Activated CD4-positive, CD25-positive, alpha-beta regulatory T cell treated with anti-CD3 and anti-CD28 coated beads, Interleukin-2, amount 50 U/mL, for 72 hours (primary cell): ENCODE measurements around the gene SLC39A6.
A peak's percentile ranks its signal among the peaks of the same experiment; 100 is the strongest.
"Not testable (repeated sequence)": the region's sequence is repeated elsewhere in the genome, so short reads cannot be mapped to it uniquely, and the experiment has no call there.

Experiments
- DNase-seq: peaks from one replicate; pipeline ENCODE4 v3.0.0; 2021

The SLC39A6 gene, protein sequence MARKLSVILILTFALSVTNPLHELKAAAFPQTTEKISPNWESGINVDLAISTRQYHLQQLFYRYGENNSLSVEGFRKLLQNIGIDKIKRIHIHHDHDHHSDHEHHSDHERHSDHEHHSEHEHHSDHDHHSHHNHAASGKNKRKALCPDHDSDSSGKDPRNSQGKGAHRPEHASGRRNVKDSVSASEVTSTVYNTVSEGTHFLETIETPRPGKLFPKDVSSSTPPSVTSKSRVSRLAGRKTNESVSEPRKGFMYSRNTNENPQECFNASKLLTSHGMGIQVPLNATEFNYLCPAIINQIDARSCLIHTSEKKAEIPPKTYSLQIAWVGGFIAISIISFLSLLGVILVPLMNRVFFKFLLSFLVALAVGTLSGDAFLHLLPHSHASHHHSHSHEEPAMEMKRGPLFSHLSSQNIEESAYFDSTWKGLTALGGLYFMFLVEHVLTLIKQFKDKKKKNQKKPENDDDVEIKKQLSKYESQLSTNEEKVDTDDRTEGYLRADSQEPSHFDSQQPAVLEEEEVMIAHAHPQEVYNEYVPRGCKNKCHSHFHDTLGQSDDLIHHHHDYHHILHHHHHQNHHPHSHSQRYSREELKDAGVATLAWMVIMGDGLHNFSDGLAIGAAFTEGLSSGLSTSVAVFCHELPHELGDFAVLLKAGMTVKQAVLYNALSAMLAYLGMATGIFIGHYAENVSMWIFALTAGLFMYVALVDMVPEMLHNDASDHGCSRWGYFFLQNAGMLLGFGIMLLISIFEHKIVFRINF

GRCh38 chr18:36129300-36130038 lies at the start of gene SLC39A6, which contains the start of gene ELP2:
SLC39A6 (minus strand) TSS chr18:36129340; CDS start chr18:36127007, 2,333 bp downstream.
ELP2 (plus strand) TSS chr18:36129899; CDS start chr18:36129934, 35 bp downstream.
- DNase-seq, result peak; percentile 96

DNA sequence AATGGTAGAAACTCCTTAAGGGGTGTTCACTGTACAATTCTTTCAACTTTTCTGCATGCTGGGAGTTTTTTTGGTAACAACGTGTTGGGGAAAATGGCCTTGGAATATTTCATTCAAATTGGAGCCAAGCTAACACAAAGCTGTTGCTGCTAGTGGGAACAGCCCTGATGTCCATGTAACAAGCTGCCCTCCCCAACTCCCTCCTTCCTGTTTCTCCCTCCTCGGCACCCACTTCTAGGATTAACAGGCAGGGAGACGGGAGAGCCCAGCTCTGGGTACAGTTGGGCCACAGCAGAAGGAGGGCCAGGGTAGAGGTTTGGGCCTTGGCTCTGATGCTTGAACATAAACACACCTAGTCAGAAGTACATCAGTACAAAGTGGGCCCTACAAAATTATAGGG lies 48.8 kb upstream of the SLC39A6 start:
- no peak for DNase-seq

- no peak for DNase-seq
Measured at GRCh38 chr18:36176711-36177110, 47.6 kb upstream of the SLC39A6 start.

- DNase-seq, result no peak
Measured at GRCh38 chr18:36176177-36176584, 47.0 kb upstream of the SLC39A6 start.

DNA sequence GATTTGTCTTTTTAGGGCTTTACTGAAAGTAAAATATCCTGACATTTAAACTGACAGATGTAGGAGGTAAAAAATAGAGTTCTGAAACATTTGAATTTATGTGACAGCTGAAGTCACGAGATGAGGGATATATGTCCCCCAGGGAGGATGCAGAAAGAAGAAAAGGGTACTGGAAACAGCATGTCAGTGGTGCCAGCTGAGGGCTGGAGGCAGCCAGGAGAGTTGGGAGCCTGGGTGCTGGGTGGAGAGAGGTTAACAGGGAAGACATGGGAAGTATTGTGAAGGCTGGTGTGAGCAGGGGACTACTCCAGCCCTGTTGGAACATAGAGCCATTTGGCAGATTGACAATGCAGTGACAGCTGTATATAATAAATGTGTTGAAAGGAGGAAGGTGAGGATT lies 46.3 kb upstream of the SLC39A6 start:
- DNase-seq, result no peak

DNA sequence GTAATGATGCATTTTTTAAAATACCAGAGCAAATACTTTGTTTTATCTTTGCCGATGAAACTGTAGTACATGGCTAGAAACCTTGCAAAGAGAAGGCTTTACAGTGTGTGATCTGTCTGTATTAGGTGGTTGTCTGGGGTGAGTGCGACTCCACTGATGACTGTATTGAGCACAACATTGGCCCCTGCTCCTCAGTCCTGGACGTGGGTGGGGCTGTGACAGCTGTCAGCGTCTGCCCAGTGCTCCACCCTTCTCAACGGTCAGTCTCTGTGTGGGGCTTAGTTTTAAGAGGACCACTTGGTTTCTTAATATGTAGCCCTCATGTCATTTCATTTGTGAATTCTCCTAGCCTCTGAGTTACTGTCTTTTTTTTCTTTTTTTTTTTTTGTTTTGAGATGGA lies 40.8 kb upstream of the SLC39A6 start:
- DNase-seq, result no peak

GRCh38 chr18:36168296-36168695 lies 39.2 kb upstream of the SLC39A6 start:
- DNase-seq, result not testable (repeated sequence)

DNA sequence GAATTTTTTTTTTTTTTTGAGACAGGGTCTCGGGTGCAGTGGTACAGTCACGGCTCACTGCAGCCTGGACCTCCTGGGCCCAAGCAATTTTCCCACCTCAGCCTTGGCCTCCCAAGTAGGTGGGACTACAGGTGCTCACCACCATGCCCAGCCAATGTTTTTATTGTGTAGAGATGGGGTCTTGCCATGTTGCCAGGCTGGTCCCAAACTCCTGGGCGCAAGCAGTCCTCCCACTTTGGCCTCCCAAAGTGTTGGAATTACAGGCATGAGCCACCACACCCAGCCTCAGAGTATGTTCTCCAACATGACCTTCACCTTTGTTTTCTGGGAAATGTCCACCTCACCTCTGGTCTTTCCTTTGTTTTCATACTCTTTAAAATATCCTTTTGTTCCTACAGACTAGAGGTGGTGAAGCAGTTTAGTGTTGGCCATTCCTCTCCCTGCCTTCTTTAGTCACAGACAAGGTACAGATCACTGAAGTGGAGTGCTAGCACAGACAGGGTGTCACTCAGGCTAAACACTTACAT lies 38.6 kb upstream of the SLC39A6 start:
- DNase-seq, result no peak

- DNase-seq, result no peak
Measured at GRCh38 chr18:36162981-36163380, 33.8 kb upstream of the SLC39A6 start.

DNA sequence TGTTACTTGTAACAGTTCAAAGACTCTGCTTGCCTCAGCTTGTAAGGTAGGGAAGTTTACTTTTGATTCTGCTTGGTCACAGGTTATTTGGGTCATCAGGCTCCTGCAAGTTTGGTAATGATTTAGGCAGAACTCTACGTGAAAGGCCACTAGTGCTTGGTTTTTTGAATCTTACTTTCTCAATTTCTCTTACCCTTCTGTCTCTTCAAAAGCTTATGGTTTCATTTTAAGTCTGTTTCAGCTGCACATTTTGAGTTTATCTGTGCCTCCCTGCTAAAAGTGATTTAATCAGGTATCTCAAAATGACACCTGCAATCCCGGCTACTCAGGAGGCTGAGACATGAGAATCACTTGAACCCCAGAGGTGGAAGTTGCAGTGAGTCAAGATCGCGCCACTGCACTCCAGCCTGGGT lies 31.8 kb upstream of the SLC39A6 start:
- no peak for DNase-seq

GRCh38 chr18:36158266-36158867 lies 29.2 kb upstream of the SLC39A6 start:
- no peak for DNase-seq

- no peak for DNase-seq
Measured at GRCh38 chr18:36157441-36157840, 28.3 kb upstream of the SLC39A6 start.

DNA sequence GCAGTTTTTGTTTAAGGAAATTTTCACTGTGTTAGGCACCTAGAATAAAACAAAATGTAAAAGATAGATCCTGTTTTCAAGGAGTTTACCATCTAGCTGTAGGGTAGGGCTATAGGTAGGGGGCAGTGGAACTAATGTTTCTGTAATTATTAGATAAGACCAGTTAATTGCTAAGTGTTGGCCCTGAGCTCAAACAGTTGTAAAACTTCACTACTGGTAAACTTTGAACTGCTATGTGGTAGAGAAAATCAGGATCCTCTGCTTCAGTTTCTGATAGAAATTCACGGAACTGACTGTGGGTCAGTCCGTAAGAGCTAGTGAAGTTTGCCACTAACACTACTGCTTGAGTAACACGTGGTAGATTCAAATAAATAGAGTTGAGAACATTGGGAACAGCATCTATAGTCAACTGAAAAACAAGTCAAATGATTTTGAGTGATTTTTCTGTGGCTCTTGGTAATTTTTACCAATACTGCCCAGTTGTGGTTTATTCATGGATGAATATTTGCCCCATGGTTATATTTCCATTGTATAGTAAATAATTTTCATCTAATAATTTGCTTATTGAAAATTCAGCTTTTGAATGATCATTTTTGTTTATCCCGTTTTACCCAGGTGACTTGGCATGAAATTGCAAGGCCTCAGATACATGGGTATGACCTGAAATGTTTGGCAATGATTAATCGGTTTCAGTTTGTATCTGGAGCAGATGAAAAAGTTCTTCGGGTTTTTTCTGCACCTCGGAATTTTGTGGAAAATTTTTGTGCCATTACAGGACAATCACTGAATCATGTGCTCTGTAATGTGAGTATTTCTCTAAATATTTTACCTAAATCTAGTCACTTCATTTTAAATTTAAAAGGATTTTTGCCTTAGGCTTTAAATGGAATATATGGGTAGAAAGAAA lies 27.0 kb upstream of the SLC39A6 start:
- no peak for DNase-seq

DNA sequence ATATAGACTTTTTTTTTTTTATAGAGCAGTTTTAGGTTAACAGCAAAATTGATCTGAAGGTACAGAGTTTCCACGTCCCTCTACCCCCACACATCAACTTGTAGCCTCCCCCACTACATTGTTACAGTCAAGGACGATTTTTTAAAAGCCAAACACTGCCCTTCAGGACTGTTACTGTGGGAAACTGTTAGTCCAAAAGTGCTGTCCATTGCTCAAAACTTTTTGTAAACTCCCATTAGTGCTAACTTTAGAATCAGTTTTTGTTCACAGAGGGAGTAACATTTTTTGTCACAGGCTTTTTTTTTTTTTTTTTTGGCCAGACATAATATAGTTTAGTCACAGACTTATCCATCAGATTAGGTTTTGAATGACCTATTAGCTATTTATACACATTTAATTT lies 24.6 kb upstream of the SLC39A6 start:
- DNase-seq, result no peak

GRCh38 chr18:36153203-36153602 lies 24.1 kb upstream of the SLC39A6 start:
- no peak for DNase-seq

DNA sequence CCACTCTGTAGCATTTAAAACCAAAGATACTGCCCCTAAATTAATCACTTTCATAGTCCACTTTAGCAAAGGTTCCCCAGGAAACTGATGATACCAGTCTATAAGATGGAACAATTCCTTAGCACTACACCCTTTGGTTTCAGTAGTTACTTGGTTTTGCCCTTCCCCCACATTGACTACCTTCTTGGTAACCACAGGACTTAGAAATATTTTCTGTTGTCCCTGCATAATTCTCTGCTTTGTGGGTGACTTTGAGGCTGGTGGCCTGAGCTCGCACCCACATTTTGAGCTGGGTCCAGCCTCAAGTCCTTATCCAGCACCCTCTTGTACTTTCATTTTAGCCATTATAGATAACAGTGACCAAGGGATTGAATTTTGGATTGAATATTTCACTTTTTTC lies 23.6 kb upstream of the SLC39A6 start:
- no peak for DNase-seq

DNA sequence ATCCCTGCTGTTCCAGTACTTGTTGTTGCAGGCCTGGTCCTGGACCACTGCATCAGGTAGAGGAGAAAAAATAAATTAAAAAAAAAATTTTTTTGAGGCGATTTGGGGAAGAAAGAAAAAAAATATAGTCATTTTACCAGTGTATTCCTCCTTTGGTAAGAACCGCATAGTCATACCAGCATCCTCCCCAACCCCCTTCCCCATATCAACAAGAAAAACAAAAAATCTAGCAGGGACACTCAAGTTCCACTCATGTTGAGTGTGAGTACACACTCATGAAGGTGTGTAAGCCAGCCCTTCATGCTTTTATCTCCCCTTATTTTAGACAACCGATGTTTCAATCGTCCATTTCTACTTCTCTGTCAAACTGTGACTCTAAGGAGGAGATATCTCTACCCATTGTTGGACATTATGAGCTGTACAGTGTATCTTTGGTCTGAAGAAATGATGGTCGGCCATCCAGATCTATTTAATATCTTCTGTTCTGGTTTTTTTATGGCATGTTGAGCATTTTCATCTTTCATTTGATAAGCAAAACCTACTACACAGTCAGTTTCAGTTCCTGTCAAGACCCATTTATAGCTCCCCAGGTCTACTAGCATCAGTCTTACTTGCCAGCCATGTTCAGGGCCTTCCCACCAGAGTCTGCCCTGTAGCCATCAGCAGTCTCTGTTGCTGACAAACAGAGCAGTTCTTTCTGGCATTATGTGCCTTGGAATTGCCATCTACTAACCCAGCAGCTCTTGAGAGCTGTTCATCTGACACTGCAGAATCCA lies 20.6 kb upstream of the SLC39A6 start:
- no peak for DNase-seq

DNA sequence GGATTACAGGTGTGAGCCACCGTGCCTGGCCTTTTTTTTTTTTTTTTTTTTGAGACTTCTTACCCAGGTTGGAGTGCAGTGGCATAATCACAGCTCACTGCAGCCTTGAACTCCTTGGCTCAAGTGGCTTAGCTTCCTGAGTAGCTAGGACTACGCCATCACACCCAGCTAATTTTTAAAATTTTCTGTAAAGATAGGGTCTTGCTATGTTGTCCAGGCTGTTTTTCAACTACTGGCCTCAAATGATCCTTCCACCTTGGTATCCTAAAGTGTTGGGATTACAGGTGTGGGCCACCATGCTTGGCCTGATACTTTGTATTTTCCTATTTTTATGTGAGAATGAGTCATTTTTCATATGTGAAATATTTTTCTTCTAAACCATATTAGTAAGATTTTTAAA lies 14.3 kb upstream of the SLC39A6 start:
- DNase-seq, result no peak

DNA sequence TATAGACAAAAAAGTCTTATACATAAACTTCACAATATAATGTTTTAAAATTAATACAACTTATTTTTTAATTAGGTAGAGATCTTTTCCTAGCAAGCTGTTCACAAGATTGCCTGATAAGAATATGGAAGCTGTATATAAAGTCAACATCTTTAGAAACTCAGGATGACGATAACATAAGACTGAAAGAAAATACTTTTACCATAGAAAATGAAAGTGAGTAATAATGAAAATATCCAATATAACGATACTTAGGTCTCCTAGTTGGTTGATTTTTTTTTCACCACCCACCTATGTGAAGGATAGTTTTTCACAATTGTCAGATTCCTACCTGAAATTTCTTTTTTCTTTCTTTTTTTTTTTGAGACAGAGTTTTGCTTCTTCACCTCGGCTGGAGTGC lies 13.6 kb upstream of the SLC39A6 start:
- DNase-seq, result no peak

DNA sequence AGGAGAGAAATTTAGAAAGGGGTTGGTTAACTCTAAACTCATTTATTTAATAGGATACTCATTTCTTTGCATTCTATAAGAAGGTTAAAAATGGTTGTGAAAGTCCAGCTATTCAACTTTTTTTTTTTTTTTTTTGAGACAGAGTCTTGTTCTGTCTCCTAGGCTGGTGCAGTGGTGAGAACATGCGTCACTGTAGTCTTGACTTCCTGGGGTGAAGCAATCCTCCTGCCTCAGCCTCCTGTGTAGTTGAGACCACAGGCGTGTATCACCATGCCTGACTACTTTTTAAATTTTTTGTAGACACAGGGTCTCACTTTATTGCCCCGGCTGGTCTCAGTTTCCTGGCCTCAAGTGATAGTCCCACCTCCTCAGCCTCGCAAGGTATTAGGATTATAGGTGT lies 12.4 kb upstream of the SLC39A6 start:
- DNase-seq, result no peak

DNA sequence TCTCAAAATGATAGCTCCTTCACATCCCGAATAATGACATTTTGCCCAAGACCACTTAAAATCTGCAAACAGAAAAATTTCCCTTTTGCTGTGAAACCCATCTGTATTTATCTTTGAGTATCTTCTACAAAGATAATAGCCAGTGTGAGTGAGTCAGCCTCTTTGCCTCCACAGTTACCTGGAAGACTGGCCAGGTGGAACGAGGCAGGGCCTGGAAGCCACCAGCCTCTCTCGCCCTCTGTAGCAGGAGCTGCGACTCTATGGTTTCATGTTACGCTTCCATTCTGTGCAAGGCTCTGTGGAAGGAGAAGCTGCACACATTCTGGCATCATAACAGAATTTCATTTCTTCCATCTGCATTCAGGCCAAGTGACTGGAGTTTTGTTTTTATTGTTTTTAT lies 10.1 kb upstream of the SLC39A6 start:
- no peak for DNase-seq
